ENCODE results near the gene KLHDC7A. TPM values are rescaled to one million over a fixed set of nuclear protein-coding genes. Genes with fewer than 3 reads are reported as not detected.

Gene KLHDC7A
- total and polyA plus RNA-seq, 10 donors, result not detected

Small RNA genes lying within 50 kb of the gene (small RNA-seq; reads per million reads assigned to genes)
- 0 reads per million in 4 donors for gene DYNLL1P3

Other genes with a start within 250 kb of the KLHDC7A start
- not detected for gene PAX7, start 149.9 kb downstream of the KLHDC7A start, total RNA-seq
- not detected for gene PAX7, start 149.9 kb downstream of the KLHDC7A start, polyA plus RNA-seq

Measured in spleen (tissue), 11 donors.